Anterior cingulate cortex (tissue), 58 donors: ENCODE results near the gene LARP4B.
"Not testable (repeated sequence)": the region's sequence is repeated elsewhere in the genome, so short reads cannot be mapped to it uniquely, and the experiment has no call there.

Experiments used
- DNase-seq, 58 donors: peaks; one replicate each; lab custom pipeline; 2025; lab: John Stamatoyannopoulos, UW

The LARP4B gene

DNA sequence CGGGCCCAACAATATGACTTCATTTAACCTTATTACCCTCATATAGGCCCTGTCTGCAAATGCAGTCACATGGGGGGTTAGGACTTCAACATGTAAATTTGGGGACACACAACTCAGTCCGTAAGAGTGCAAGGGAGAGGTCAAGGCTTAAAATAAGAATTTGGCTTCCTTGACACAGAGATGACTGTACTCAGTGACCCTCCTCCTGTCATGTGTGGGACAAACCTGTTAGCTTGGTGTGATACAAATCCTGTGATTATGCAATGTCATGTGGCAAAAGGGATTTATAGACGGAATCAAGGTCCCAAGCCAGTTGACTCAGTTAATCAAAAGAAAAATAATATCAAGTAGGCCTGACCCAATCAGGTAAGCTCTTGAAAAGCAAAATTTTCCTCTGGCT is 30.8 kb upstream of the LARP4B start:
- no peak for DNase-seq

DNA sequence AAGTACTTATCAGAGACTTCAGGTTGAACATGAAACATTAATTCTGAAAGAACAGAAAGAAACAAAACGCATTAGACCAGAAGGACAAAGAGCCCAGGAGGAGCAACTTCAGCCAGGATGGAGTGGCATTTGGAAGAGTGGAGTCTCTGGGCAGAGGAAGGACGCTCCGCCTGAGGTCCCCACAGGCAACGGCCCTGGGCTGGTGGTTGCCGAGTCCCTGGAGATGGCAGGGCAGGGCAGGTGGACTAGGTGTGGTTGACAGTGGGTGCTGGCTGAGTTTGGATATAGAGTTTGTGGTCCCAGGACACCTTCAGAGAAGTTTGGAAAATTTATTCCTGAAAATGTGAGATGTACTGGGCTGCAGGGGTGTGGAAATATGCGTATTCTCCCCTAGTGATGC is 27.4 kb upstream of the LARP4B start:
- DNase-seq = no peak

DNA sequence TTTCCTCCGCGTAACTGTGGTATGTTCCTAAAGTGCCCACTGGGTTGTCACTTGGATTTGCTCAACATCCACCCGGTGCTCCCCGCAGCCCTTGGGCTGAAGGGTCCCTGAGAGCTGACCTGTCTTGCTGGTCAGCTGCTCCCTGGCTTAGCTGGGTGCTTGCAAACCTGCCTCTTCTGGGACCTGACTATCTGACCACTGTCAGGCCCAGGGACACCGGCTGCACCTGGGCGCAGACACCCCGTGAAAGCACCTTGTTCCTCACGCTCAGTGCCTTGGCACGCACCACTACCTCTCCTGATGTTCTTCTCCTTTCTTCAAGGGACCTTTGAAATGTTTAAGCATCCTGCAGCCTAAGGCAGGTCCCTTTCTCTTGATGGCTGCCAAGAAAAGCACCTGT is 26.6 kb upstream of the LARP4B start:
- no peak for DNase-seq

GRCh38 chr10:955820-956217 is 24.3 kb upstream of the LARP4B start:
- no peak for DNase-seq

GRCh38 chr10:955127-955819 is 23.8 kb upstream of the LARP4B start:
- DNase-seq = no peak

- no peak for DNase-seq
Measured at GRCh38 chr10:954396-954795, 22.9 kb upstream of the LARP4B start.

DNA sequence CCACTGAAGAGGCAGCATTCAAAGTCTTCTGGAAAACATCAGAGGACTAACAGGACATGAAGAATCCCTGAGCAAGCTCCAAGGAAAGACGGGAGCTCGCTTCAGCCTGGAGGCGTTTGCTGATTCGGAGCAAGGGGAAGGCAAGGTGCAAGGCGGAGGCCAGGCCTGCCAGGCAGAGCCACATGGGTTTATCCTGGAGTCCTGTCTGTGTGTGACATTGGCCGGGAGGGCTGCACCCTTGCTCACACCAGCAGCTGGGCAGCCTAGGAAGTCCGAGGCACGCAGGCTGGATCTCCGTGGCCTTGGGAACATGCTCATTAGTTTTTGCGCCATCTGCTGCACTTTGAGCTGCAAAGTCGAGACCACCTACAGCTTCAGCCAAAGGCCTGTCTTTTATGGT is 22.3 kb upstream of the LARP4B start:
- no peak for DNase-seq

GRCh38 chr10:949446-949845 is 17.9 kb upstream of the LARP4B start:
- no peak for DNase-seq

GRCh38 chr10:948347-948746 is 16.8 kb upstream of the LARP4B start:
- DNase-seq = no peak

GRCh38 chr10:947881-948280 is 16.4 kb upstream of the LARP4B start:
- no peak for DNase-seq

GRCh38 chr10:947051-947450 is 15.5 kb upstream of the LARP4B start:
- DNase-seq = peak in 3 of 58 donors; percentile 13 to 47 (median 13)

DNA sequence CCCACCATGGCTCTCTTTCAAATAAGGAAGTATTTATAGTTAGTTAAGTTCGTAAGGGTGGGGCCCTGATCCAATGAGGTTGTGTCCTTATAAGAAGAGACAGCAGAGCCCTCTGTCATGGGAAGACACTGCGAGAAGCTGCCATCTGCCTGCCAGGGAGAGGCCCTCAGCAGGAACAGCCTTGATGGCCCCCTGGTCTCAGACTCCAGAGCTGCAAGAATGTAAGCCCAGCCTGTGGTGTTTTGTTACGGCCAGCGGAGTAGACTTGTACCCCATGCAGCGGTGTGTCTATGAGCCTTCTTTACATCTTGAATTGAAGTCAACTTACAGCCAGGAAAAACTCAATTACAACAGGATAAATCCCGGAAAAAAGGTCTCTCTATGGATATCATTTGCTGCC is 14.3 kb upstream of the LARP4B start:
- no peak for DNase-seq

DNA sequence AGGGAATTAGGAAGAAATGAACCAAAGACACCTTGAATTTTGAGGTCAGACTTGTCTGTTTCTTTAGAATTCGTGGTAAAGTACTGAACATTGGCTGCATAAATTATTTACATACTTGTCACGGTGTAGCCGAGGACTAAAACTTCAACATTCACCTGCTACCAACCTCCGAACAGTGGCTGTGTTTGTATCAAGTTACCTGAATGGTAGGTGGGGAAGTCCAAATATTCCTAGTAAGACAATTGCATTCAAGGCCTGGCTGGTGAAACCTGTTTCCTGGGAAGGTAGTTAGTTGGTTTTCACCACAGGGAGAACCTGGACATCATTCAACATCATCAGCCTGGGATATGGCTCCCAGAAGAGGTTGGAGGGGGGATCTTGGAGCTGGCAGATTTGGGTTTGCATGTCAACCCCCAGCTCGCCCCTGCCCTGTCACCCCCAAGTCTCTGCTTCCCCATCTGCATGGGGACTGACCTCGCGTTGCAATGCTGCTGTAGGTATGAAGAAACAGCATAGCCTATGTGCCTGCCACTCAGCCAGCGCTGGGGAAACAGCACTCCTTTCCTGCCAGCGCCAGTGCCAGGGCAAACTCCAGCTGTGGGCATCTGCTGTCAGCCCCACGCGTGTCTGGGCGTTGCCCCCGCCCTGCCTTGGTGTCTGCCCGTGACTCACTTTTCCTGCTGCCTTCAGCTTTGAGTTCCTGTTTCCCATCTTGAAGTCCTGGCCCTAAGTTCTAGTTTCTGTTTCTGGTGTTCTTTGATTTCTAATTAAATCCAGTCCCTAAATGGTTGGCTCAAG is 12.7 kb upstream of the LARP4B start:
- DNase-seq = peak in 13 of 58 donors; percentile 5 to 34 (median 15)

DNA sequence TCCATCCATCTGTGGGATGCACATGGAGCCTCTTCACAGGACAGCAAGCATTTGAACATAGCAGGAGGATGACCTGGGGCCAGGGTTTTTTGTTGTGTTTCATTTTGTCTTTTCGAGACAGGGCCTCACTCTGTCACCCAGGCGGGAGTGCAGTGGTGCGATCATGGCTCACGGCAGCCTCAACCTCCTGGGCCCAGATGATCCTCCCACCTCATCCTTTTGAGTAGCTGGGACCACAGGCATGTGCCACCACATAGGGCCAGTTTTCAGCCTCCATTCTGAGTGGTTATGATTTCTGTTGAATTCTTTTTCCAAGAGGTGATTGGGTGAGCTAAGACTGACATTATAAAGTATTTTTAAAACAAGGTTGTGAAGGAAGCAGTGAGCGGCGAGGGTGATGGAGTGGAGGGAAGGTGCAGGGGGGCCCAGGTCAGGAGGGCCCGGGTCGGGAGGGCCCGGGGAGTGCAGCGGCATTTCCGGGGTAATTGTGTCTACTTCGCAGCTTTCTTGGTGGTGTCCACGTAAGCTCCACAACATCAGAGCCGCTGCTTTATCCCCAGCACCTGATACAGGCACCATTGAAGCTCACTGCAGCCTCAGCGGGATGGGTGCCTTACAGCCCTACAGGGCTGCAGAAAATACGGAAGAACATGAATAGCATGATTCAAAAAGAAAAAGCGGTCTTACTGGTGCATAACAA is 12.0 kb upstream of the LARP4B start:
- DNase-seq = no peak

DNA sequence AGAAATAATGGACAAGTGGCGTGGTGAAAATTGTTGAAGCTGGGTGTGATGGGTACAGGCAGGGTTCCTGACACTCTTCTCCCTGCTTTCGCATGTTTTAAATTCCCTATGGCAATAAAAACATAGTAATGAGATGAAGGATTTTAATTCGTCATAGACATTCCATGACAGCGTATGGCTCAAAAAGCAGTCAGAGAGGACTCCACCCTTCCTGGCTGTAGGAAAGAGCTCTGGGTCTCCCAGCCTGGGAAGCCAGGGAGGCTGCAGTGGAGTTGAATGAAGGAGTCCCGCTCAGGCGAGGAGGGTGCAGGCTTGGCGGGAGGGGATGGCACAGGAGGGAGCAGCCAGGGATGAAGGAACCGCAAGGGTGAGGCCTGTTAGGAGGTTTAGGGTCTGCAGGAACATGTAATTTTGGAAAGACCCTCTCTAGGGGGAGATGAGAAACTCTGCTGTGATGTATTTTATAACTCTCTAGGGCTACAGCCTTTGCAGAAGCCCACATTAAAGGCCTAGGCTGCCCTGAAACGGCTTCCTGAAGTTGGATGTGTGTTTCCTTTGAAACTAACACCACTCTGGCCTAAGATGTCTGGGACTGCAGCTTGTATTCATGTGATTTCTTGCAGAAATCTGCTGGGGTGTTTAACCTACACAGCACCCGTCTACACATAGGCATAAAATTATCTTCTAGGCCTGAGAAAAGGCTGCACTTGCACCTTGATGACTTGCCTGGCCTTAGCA is 7.6 kb upstream of the LARP4B start:
- DNase-seq = no peak

DNA sequence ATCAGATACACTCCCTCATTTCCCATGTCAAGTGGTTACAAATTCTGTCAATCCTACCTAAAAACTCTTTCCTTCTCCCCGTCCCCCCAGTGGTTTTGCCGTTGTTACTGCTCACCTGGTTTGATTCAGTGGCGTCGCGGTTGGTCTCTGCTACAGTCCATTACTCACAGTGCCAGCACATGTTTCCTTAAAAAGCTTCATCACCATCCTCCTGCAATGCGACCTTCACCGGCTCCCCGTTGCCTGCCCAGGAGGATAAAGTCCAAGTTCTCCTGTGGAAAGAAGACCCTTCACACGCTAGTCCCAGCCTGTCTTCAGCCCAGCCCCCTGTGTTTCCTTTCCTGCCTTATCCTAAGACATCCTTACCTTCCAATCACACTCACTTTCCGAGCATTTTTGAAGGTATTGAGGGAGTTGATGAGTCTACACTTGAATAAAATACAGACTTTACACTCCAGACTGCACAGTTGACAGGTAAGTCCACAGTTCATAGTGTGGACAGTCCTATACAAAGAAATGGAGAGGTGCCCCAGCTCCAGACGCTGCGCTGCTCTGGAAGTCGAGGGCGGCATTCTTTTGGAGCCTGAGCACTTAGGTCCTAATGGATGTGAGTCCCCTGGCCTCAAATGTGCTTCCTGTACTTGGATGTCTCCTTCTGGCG is 3.4 kb upstream of the LARP4B start:
- DNase-seq = no peak

GRCh38 chr10:934165-934564 is 2.7 kb upstream of the LARP4B start:
- not testable (repeated sequence) for DNase-seq

GRCh38 chr10:932589-932988 is 1.1 kb upstream of the LARP4B start:
- no peak for DNase-seq

DNA sequence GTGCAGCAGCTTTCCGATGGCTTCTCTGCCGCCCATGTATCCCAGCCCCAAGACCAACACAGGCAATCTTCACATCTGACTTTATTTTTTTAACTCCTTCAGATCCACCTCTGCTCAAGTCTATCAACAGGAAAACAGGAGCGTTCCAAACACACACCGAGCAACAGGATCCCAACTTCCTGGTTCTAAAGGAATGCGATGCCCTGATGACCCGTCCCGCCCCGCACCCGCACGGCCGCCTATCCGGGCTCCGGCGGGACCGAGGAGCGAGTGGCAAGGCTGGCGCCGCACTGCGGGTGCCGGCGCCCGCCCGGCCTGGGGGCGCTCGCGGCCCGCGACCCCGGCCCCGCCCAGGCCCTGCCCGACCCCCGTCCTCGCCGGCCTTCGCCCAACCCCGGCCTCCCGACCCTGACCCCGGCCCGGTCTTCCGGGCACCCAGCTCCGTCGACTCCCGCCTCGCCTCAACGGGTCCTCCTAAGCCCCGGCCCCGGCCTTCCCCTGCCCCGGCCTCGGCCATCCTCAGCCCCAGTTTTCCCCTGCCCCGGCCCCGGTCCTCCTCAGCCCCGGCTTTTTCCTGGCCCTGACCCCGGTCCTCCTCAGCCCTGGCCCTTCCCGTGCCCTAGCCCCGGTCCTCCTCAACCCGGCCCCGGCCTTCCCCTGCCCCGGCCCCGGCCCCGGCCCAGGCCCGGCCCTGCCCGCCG is 730 bp downstream of the LARP4B start:
- peak in 1 of 58 donors; percentile 39 for DNase-seq
